Esophagus squamous epithelium (tissue), 5 donors: ENCODE measurements around the gene AIFM2. TPM values are rescaled to one million over a fixed set of nuclear protein-coding genes. Genes with fewer than 3 reads are reported as not detected.

Experiments
- DNase-seq: peaks from one replicate; lab custom pipeline; 2025; lab: John Stamatoyannopoulos, UW
- H3K27ac ChIP-seq, 4 donors: fragments of 200-600 bp; sonication (generic); one replicate each; pipeline ENCODE4 v1.5.1; 2016 to 2019; ENCODE audit warnings: mild to moderate bottlenecking in 1 of 4
- H3K27me3 ChIP-seq, 4 donors: fragments of 200-600 bp; sonication (generic); 1 replicate in 3 of 4; 2 replicates in 1 of 4; pipeline versions ENCODE4 v1.5.1 to v1.6.0; 2017 to 2021; ENCODE audit warnings: antibody characterized with exemption in 1 of 4
- H3K36me3 ChIP-seq, 3 donors: fragments of 200-600 bp; sonication (generic); one replicate each; pipeline ENCODE4 v1.5.1; 2016 to 2019
- H3K4me1 ChIP-seq, 3 donors: fragments of 200-600 bp; sonication (generic); one replicate each; pipeline ENCODE4 v1.5.1; 2017 to 2019
- H3K4me3 ChIP-seq, 4 donors: fragments of 200-600 bp; sonication (generic); 1 replicate in 3 of 4; 2 replicates in 1 of 4; pipeline ENCODE4 v1.5.1; 2016 to 2019; ENCODE audit warnings: mild to moderate bottlenecking in 2 of 4, moderate library complexity in 1 of 4
- H3K9me3 ChIP-seq, 3 donors: fragments of 200-600 bp; sonication (generic); one replicate each; pipeline ENCODE4 v1.5.1; 2016 to 2019
- CTCF ChIP-seq, 6 experiments: fragments of 450-650 bp in 4 of 6; fragments of 200-600 bp in 2 of 6; sonication (generic) in 2 of 6; IDR thresholded peaks; one replicate each; pipeline ENCODE4 v1.5.1; 2016 to 2019; ENCODE audit warnings: antibody characterized with exemption in 6 of 6, mild to moderate bottlenecking in 4 of 6, moderate library complexity in 4 of 6
- POLR2A ChIP-seq, 4 donors: fragments of 450-650 bp; IDR thresholded peaks; one replicate each; pipeline ENCODE4 v1.6.1; 2017; ENCODE audit warnings: antibody characterized with exemption in 4 of 4, mild to moderate bottlenecking in 4 of 4, moderate library complexity in 3 of 4
- WGBS, 2 donors: methylation state at CpG; one replicate each; pipeline ENCODE4 v1.1.5; 2018; 5-methylcytosine and 5-hydroxymethylcytosine counted together
- intact Hi-C: fragments of 100-400 bp; cut with DNase I; formaldehyde crosslinking; loops from one replicate; pipeline ENCODE4 v1.15.0; 2022
- total RNA-seq, 4 donors: library from RNA; depleted of rRNA; stranded (reverse); fragments of >200 nt; gene quantifications; one replicate each; pipeline ENCODE4 v1.1.0, GENCODE V29; 2016
- donor health status: DM: yes; HTN: yes; CAD: no.

The AIFM2 gene
- total RNA-seq, 4 donors from 2014 or later, result 4.9 to 13.4 (median 9.3) TPM

- TF ChIP-seq POLR2A (IDR thresholded peaks at IDR 0.05), result no peak
- no peak for TF ChIP-seq CTCF (IDR thresholded peaks at IDR 0.05)
- Histone ChIP-seq H3K9me3 (no peaks in the 10 kb centered on the region), H3K36me3 (peaks cover 0 to 52% (median 15%) of the 10 kb centered on the region in 3 donors), H3K27ac (no peak overlapping the region), H3K4me3 (no peak overlapping the region), H3K4me1 (no peaks in the 10 kb centered on the region), H3K27me3 (no peaks in the 10 kb centered on the region)
- WGBS, 2 donors, result 90 to 95% methylated on average over 4 to 5 of the region's 5 CpGs
- DNase-seq, result no peak
- intact Hi-C loops, result no loop called here
Observed at GRCh38 chr10:70090951-70091350, 41.7 kb downstream of the AIFM2 start.

DNA sequence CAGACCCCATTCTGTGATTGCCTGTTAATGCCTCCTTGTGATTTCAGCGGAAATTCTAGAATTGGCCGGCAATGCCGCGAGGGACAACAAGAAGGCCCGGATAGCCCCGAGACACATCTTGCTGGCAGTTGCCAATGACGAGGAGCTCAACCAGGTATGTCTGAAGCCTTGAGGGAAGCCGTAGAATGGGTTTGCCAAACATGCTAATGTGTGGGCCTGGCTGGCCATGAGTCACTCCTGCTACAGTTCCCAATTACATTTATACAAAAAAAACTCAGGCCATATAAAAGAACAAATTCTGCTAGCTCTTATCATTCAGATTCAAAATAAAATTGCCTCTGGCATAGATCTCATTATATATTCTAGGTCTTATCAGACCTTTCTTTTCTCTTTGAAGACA lies 42.6 kb downstream of the AIFM2 start:
- TF ChIP-seq POLR2A (IDR thresholded peaks at IDR 0.05), result no peak
- TF ChIP-seq CTCF (IDR thresholded peaks at IDR 0.05), result no peak
- no peak for DNase-seq
- intact Hi-C loops, result no loop called here
- no peaks in the 10 kb centered on the region for H3K9me3 ChIP-seq
- no peaks in the 10 kb centered on the region for H3K27me3 ChIP-seq
- H3K4me1 ChIP-seq, result no peaks in the 10 kb centered on the region
- 50 to 82% methylated on average over 8 of the region's 8 CpGs for WGBS, 2 donors
- no peak overlapping the region for H3K4me3 ChIP-seq
- peaks cover 0 to 43% (median 8%) of the 10 kb centered on the region in 3 donors for H3K36me3 ChIP-seq
- no peak overlapping the region for H3K27ac ChIP-seq

- 78 to 84% methylated on average over 3 of the region's 3 CpGs for WGBS, 2 donors
Observed at GRCh38 chr10:70088308-70088698, 44.3 kb downstream of the AIFM2 start.

DNA sequence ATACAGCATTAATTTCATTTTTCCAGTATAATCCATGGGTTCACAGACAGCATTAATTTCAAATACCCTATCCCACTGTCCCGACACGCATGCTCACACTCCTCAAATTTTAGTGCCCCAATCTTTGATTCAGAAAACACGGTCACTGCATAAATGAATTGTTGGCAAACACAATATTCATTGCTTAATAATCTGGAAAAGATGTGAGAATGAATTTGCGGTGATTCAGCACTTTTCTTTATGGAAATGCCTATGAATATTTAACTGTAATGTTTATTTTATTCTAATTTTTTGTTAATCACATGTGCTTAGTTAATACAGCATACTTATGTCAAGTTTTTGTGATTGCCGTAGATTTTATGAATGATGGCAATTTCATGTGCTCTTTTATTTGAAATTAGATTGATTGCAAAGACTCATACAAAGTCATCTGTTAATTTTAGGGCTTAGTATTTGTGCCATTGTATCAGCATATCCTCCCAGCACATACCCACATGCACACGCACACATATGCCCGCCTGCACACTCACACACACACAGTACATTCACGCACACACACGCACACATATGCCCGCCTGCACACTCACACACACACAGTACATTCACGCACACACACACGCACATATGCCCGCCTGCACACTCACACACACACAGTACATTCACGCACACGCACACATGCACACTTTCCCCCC lies 44.9 kb downstream of the AIFM2 start:
- Histone ChIP-seq H3K4me1 (no peaks in the 10 kb centered on the region), H3K9me3 (no peaks in the 10 kb centered on the region), H3K27me3 (no peaks in the 10 kb centered on the region), H3K27ac (no peak overlapping the region), H3K36me3 (peaks cover 0 to 31% (median 1%) of the 10 kb centered on the region in 3 donors), H3K4me3 (no peak overlapping the region)
- intact Hi-C loops, result no loop called here
- TF ChIP-seq CTCF (IDR thresholded peaks at IDR 0.05), result no peak
- no peak for TF ChIP-seq POLR2A (IDR thresholded peaks at IDR 0.05)
- DNase-seq, result no peak
- WGBS, 2 donors, result 87 to 93% methylated on average over 15 of the region's 15 CpGs

More at GRCh38 chr10:70088308-70088698, 44.3 kb downstream of the AIFM2 start:
- no peak overlapping the region for H3K27ac ChIP-seq
- TF ChIP-seq CTCF (IDR thresholded peaks at IDR 0.05) (no peak), POLR2A (IDR thresholded peaks at IDR 0.05) (no peak)
- H3K9me3 ChIP-seq, result no peaks in the 10 kb centered on the region
- intact Hi-C loops, result no loop called here
- H3K4me1 ChIP-seq, result no peaks in the 10 kb centered on the region
- H3K4me3 ChIP-seq, result no peak overlapping the region
- H3K36me3 ChIP-seq, result peaks cover 0 to 31% (median 7%) of the 10 kb centered on the region in 3 donors
- DNase-seq, result no peak
- no peaks in the 10 kb centered on the region for H3K27me3 ChIP-seq

- 84 to 100% methylated on average over 3 of the region's 3 CpGs for WGBS, 2 donors
- Histone ChIP-seq H3K4me1 (no peaks in the 10 kb centered on the region), H3K9me3 (no peaks in the 10 kb centered on the region), H3K27me3 (no peaks in the 10 kb centered on the region), H3K27ac (no peak overlapping the region), H3K4me3 (no peak overlapping the region), H3K36me3 (peaks cover 0 to 14% (median 0%) of the 10 kb centered on the region in 3 donors)
- intact Hi-C loops, result no loop called here
- TF ChIP-seq POLR2A (IDR thresholded peaks at IDR 0.05) (no peak), CTCF (IDR thresholded peaks at IDR 0.05) (no peak)
- no peak for DNase-seq
Observed at GRCh38 chr10:70085975-70086613, 46.5 kb downstream of the AIFM2 start.
